Type B pancreatic cell (in vitro differentiated cells): ENCODE data around the gene FGD6. TPM values are rescaled to one million over a fixed set of nuclear protein-coding genes. Genes with fewer than 3 reads are reported as not detected.

Experiments used
- DNase-seq: peaks from one replicate; pipeline ENCODE4 v3.0.0; 2021; ENCODE audit warnings: mixed read lengths; ENCODE audit not compliant: unreplicated experiment; ENCODE audit errors: extremely low spot score
- H3K27ac Mint-ChIP-seq: 2 replicates; pipeline ENCODE4 v1.8.0; 2021; ENCODE audit warnings: mild to moderate bottlenecking, mixed read lengths
- H3K27me3 Mint-ChIP-seq: 2 replicates; pipeline ENCODE4 v1.8.0; 2021; ENCODE audit warnings: mixed read lengths
- H3K36me3 Mint-ChIP-seq: 2 replicates; pipeline ENCODE4 v1.8.0; 2021; ENCODE audit warnings: mixed read lengths
- H3K4me1 Mint-ChIP-seq: one replicate; pipeline ENCODE4 v1.8.0; 2021; ENCODE audit warnings: mixed read lengths; ENCODE audit not compliant: unreplicated experiment
- H3K4me3 Mint-ChIP-seq: 2 replicates; pipeline ENCODE4 v1.8.0; 2021; ENCODE audit warnings: mild to moderate bottlenecking, mixed read lengths
- H3K9me3 Mint-ChIP-seq: 2 replicates; pipeline ENCODE4 v1.8.0; 2021; ENCODE audit warnings: mixed read lengths
- total RNA-seq: library from RNA; stranded (reverse); gene quantifications from 2 replicates; pipeline ENCODE4 v1.2.1, GENCODE V29; 2021; ENCODE audit warnings: low replicate concordance
- TF ChIP-seq, protein P1 (sequence below): fragments of 200-600 bp; sonication (generic); conservative IDR thresholded peaks from 2 replicates; pipeline ENCODE4 v1.5.0; 2021; ENCODE audit warnings: antibody characterized with exemption, mild to moderate bottlenecking

FGD6 gene
- total RNA-seq, 1 donor from 2014 or later = 27.5 TPM

GRCh38 chr12:95218150-95219133, 1.2 kb upstream of the FGD6 start:
- Mint-ChIP-seq H3K4me3 (peak overlapping the region; percentile 98), H3K9me3 (no peaks in the 10 kb centered on the region), H3K4me1 (peaks cover 30% of the 10 kb centered on the region), H3K27me3 (no peaks in the 10 kb centered on the region), H3K36me3 (peaks cover 8% of the 10 kb centered on the region), H3K27ac (peak overlapping the region; percentile 97)
- TF ChIP-seq, protein P1, sequence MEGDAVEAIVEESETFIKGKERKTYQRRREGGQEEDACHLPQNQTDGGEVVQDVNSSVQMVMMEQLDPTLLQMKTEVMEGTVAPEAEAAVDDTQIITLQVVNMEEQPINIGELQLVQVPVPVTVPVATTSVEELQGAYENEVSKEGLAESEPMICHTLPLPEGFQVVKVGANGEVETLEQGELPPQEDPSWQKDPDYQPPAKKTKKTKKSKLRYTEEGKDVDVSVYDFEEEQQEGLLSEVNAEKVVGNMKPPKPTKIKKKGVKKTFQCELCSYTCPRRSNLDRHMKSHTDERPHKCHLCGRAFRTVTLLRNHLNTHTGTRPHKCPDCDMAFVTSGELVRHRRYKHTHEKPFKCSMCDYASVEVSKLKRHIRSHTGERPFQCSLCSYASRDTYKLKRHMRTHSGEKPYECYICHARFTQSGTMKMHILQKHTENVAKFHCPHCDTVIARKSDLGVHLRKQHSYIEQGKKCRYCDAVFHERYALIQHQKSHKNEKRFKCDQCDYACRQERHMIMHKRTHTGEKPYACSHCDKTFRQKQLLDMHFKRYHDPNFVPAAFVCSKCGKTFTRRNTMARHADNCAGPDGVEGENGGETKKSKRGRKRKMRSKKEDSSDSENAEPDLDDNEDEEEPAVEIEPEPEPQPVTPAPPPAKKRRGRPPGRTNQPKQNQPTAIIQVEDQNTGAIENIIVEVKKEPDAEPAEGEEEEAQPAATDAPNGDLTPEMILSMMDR = no peak
- DNase-seq = no peak

DNA sequence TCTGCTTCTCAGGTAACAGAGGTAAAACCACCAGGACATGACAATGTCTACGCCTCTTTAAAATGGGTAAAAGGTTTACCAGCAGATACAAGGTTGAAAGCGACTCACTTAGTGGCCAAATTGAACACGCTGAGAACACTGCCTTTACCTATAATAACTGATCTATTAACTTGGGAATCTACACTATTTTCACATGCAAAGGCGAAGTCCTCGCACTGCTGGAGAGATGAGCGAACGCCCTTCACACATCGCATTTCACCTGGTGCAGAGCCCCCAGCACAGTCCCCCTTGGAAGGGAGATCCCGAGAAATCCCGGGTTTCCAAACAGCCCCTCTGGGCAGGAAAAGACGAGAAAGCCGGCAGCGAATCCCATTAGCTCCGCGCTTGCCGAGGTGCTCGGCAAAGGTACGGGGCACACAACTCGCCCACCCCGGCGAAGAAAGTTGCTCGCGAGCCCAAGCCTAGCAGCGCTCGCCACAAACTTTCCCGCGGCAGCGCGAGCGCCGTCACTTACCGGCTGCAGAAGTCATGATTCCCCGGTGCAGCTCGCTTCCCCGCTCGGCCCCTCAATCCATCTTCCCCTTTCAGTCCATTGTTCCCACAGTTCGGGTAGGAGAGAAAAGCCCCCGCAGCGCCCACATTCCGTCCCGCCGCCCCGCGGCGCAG, 423 bp downstream of the FGD6 start:
- Mint-ChIP-seq H3K27me3 (no peaks in the 10 kb centered on the region), H3K4me1 (peaks cover 30% of the 10 kb centered on the region)
- TF ChIP-seq, protein P1 = no peak

DNA sequence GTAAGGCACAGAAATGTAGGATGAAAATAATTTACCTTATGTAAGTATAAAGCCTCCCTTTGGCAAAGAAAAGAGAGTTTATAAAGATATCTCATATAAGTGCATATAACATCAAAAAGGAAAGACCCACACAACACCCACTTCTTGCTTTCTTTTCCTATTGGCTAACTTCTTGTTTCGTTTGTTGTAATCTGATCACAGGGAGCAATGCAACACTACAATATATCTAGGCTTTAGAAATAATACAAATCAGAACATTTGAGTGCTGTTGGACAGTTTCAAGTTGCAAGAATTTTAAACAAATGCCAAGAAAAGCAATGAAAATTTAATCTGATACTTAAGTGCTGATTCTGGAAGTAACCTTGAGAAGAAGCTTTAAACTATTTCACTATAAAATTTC, 1.3 kb downstream of the FGD6 start:
- Mint-ChIP-seq H3K36me3 (peaks cover 8% of the 10 kb centered on the region), H3K4me3 (peak overlapping the region; percentile 98), H3K4me1 (peaks cover 30% of the 10 kb centered on the region), H3K27me3 (no peaks in the 10 kb centered on the region), H3K9me3 (no peaks in the 10 kb centered on the region), H3K27ac (peak overlapping the region; percentile 97)
- no peak for DNase-seq
- TF ChIP-seq, protein P1 = no peak

More for the DNA sequence above, 423 bp downstream of the FGD6 start:
- Mint-ChIP-seq H3K36me3 (peaks cover 8% of the 10 kb centered on the region), H3K4me3 (peak overlapping the region; percentile 98), H3K27ac (peak overlapping the region; percentile 97), H3K9me3 (no peaks in the 10 kb centered on the region)
- no peak for DNase-seq

DNA sequence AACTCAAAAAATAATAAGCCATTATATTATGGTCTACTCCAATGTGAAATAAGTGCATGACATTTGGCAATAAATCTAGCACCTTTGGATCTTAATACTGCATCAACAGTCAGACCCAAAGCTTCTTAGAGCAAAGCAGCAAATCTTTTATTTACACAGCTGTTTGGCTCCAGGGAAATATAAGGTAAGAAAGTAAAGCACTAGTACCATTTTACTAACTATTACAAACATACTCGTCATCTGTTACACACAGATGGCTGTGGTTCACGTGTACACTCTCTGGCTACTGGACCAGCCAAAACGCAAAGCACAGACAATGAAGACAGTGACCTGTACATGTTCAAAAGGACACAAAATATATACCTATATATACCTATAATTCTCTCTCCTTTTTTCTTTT, 2.8 kb downstream of the FGD6 start:
- H3K4me3 Mint-ChIP-seq = peak overlapping the region; percentile 71
- no peak for DNase-seq
- no peaks in the 10 kb centered on the region for H3K27me3 Mint-ChIP-seq
- no peak overlapping the region for H3K27ac Mint-ChIP-seq
- peaks cover 5% of the 10 kb centered on the region for H3K36me3 Mint-ChIP-seq
- TF ChIP-seq, protein P1 = no peak
- peaks cover 26% of the 10 kb centered on the region for H3K4me1 Mint-ChIP-seq
- H3K9me3 Mint-ChIP-seq = no peaks in the 10 kb centered on the region

GRCh38 chr12:95213928-95214327, 3.3 kb downstream of the FGD6 start:
- peaks cover 9% of the 10 kb centered on the region for H3K36me3 Mint-ChIP-seq

More at GRCh38 chr12:95213928-95214327, 3.3 kb downstream of the FGD6 start:
- no peak for DNase-seq
- H3K27ac Mint-ChIP-seq = no peak overlapping the region
- H3K4me1 Mint-ChIP-seq = peaks cover 24% of the 10 kb centered on the region
- no peak overlapping the region for H3K4me3 Mint-ChIP-seq
- H3K27me3 Mint-ChIP-seq = no peaks in the 10 kb centered on the region
- no peaks in the 10 kb centered on the region for H3K9me3 Mint-ChIP-seq
- TF ChIP-seq, protein P1 = no peak
